HG03108 (cell line): ENCODE results near the gene SRGAP2C.
"Not testable (repeated sequence)": the region's sequence is repeated elsewhere in the genome, so short reads cannot be mapped to it uniquely, and the experiment has no call there.

Experiments used
- ATAC-seq: cut with Tn5 transposase; IDR thresholded peaks from one replicate; pipeline ENCODE4 v1.9.1; 2021; ENCODE audit warnings: moderate library complexity; ENCODE audit not compliant: unreplicated experiment

The SRGAP2C gene

GRCh38 chr1:121278202-121278601 is 93.4 kb downstream of the SRGAP2C start:
- not testable (repeated sequence) for ATAC-seq

DNA sequence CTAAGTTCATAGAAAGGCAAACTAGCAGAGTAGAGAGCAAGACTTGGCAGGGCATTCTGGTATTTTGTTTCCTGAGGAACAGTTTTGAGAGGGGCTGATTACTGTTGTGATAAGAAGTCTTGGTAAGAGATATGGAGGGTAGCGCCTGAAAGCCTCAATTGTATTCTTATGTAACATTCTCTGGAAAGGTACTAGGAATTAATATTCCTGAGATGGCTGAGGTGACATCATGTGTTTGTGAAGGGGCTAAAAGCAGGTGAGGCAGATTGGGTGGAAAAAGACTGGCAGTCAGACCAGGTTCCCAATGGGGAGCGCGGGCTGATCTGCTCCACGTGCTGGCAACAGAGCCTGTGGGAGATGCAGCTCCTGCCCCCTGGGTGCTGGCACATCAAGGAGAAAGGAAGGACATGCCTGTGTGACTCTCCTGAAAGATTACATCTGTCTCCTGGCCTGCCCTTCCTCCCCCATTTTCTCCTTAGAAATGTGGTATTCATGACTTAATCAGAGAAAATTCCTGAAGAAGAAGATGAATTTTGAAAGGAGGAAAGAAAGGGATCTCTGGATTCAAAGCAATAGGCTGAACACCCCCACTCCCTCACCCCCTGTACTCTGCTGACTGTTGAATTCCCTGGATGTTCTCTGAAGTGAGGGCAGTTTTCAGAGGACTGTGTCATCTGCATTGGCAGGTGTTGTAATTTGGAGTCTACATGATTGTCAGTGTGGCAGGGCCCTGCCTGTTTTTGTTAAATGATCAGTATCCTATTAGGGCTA is 94.2 kb downstream of the SRGAP2C start:
- not testable (repeated sequence) for ATAC-seq

DNA sequence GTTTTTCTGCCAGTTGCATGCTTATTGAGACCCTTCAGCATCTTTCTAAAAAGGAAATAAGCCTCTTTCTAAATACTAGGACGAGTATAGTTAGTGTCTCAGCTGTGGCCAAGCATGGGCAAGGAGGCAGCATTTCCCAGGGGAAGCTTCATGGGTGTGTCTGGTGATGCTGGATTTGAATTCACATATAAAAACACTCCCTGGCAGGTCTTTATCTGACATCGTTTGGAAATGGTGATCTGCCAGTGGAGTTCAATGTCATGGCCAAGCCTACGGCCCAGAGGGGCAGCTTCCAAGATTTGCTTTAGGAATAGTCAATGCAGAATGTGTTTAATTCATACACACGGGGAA is 94.7 kb downstream of the SRGAP2C start:
- not testable (repeated sequence) for ATAC-seq

DNA sequence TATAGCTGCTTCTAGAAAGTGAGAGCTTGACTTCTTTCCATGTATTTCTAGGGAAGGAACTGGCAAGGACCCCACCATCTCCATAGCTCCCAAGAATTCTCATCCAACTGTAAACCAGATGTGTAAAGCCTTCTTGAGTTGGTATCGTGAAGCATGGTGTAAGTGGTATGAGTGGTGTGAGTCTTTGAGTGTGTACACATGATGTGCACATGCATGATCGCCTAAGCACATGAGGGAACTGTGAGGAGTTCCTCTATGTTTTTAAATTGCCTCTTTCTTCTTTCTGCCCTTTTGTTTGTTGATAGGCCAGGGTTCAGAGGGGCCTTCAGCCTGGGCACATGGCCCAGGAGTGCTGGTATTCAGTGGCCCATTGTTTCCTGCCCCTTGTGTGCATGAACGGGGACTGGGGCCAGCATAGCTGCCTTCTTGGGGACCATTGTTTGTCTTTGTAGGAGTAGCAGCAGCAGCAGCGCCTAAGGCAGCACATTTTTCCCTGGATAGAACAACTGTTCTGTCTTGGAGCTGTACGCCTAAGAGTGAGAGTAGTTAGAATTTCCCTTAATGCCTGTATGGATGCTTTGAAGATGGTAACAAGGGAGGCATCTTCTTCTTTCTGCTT is 96.0 kb downstream of the SRGAP2C start:
- ATAC-seq: not testable (repeated sequence)

DNA sequence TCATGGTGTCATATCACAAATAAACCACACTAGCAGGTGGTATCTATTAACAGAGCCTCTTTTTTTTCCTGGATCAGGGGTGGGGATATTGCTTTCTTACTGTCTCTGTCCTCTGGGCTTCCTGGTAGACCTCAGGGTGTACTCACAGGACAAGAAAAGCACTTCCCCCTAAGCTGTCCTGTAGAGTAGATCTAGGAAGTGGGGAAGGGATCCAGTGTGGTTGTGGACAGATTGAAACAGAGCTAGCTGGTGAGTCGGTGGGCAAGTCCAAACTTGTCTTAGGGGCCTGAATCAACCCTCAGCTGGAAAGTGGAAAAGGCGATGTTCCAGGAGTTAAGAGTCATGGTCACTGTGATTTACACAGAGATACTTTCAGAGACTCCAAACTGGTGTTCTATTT is 96.7 kb downstream of the SRGAP2C start:
- not testable (repeated sequence) for ATAC-seq

GRCh38 chr1:121283587-121284180 is 98.9 kb downstream of the SRGAP2C start:
- ATAC-seq: not testable (repeated sequence)

DNA sequence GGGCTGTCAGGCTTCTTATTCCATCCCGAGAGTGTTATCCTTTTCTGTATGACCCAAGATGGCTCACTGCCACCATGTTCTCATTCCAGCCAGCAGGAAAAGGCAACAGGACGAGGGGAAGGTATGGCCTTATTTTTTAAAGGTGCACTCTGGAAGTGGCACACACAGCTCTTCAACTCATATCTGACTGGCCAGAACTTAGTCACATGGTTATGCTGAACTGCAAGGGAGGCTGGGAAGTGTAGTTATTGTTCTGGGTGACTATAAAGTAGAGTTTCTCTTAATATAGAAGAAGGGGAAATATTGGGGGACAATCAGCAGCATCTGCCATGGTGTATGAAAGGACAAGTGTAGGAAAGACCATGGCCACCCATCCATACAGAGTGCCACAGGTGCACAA is 107.8 kb downstream of the SRGAP2C start:
- not testable (repeated sequence) for ATAC-seq

GRCh38 chr1:121293263-121294204 is 108.8 kb downstream of the SRGAP2C start:
- ATAC-seq: not testable (repeated sequence)

- not testable (repeated sequence) for ATAC-seq
Measured at GRCh38 chr1:121294205-121294570, 109.4 kb downstream of the SRGAP2C start.

GRCh38 chr1:121296563-121296962 is 111.8 kb downstream of the SRGAP2C start:
- ATAC-seq: not testable (repeated sequence)

- not testable (repeated sequence) for ATAC-seq
Measured at GRCh38 chr1:121298529-121298928, 113.8 kb downstream of the SRGAP2C start.

GRCh38 chr1:121299514-121300149 is 114.9 kb downstream of the SRGAP2C start:
- ATAC-seq: not testable (repeated sequence)

DNA sequence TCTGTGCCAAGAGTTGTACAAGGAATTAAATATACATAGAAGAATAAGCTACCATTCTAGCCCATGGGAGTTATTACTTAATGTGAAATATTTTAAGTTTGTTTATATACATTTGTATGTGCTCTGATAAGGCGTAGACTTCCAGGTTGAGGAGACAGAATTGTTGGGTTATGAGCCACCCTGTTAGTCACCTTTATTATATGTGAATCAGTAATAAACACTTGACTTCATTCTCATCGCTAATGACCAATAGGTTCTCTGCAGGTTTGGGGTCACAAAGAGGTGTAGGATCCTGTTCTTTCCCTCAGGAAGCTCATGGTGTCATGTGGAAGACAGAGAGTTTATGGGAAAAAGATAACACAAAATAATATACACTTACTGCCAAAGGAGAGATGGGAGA is 117.1 kb downstream of the SRGAP2C start:
- not testable (repeated sequence) for ATAC-seq

- ATAC-seq: not testable (repeated sequence)
Measured at GRCh38 chr1:121307759-121308158, 123.0 kb downstream of the SRGAP2C start.

GRCh38 chr1:121315509-121315908 is 130.7 kb downstream of the SRGAP2C start:
- not testable (repeated sequence) for ATAC-seq

- ATAC-seq: not testable (repeated sequence)
Measured at GRCh38 chr1:121316081-121316480, 131.3 kb downstream of the SRGAP2C start.

DNA sequence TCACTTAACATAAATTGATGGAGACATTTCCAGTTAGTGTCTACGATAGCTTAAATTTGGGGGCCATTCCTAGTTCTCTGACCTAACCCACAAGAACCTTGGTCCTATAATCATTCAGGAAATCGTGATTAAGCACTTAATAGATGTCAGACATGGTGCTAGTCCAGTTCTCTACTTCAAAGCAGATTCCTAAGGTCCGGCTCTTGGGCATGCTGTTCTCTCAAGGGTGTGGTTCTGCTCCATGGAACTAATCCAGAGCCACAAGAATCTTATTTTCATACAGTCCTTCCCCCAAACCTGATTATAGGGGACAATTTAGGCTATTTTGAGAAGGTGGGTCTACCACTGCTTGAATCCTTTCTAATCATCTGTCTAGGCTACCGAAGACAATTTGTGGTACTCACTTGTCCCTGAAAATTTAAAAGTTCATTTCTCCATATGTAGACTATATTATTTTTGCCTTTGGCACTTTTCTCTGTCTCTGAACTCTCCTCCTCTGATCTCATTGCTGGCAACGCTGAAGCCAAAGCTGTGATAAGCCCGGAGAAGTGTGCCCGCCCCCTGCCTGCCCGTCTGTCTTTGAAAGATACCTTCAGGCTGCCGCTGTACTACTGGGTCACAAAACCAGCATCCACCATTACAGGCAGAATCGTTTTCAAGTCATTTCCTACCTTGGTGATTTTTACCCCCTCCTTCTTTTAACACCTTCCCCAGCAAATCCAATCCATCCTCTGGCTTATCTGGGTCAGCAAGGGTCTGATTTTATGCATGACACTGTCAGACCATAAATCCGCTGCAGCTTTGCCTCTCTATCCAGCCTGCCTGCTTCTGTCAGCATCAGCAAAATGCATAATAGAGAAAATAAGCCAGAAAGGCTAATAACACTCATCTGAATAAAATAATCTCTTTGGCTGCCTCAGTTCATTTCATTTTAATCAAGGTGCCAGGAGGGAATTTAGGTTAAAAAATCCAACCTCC is 133.0 kb downstream of the SRGAP2C start:
- not testable (repeated sequence) for ATAC-seq

GRCh38 chr1:121318687-121319086 is 133.9 kb downstream of the SRGAP2C start:
- not testable (repeated sequence) for ATAC-seq

- ATAC-seq: not testable (repeated sequence)
Measured at GRCh38 chr1:121321660-121322059, 136.9 kb downstream of the SRGAP2C start.
